Lower leg skin (tissue), 4 donors: ENCODE results near the gene CD47. TPM values are rescaled to one million over a fixed set of nuclear protein-coding genes. Genes with fewer than 3 reads are reported as not detected.

ENCODE experiments used
- DNase-seq, 2 donors: peaks; one replicate each; pipeline ENCODE4 v3.0.0-alpha.2; 2019; ENCODE audit warnings: low spot score in 2 of 2
- H3K4me3 ChIP-seq: fragments of 200-600 bp; sonication (generic); 2 replicates; pipeline ENCODE4 v1.5.1; 2017; ENCODE audit warnings: mild to moderate bottlenecking, low read depth; ENCODE audit not compliant: poor library complexity, severe bottlenecking
- POLR2A ChIP-seq, 2 donors: fragments of 450-650 bp; IDR thresholded peaks; one replicate each; pipeline ENCODE4 v1.6.1; 2016 to 2017; ENCODE audit warnings: antibody characterized with exemption in 2 of 2, mild to moderate bottlenecking in 1 of 2, moderate library complexity in 1 of 2
- WGBS, 2 donors: methylation state at CpG; one replicate each; pipeline ENCODE4 v1.1.5; 2018; 5-methylcytosine and 5-hydroxymethylcytosine counted together
- intact Hi-C: fragments of 100-400 bp; cut with DNase I; formaldehyde crosslinking; loops from one replicate; pipeline ENCODE4 v1.15.0; 2023; ENCODE audit warnings: low total_unique reads
- total RNA-seq, 4 donors: library from RNA; depleted of rRNA; stranded (reverse); fragments of >200 nt; gene quantifications; one replicate each; pipeline ENCODE4 v1.1.0, GENCODE V29; 2016
- TF ChIP-seq, protein P1 (sequence below), 3 donors: fragments of 450-650 bp; IDR thresholded peaks; one replicate each; pipeline ENCODE4 v1.5.1; 2016; ENCODE audit warnings: antibody characterized with exemption in 3 of 3, mild to moderate bottlenecking in 3 of 3, moderate library complexity in 2 of 3

Gene CD47
- total RNA-seq, 4 donors from 2014 or later = 42.7 to 58.2 (median 49.5) TPM

- peak in 1 of 2 donors; percentile 31 for DNase-seq
- WGBS, 2 donors = 94 to 95% methylated on average over 2 of the region's 2 CpGs
- no peak overlapping the region for H3K4me3 ChIP-seq
- no peak for TF ChIP-seq POLR2A (IDR thresholded peaks at IDR 0.05)
- TF ChIP-seq, protein P1, sequence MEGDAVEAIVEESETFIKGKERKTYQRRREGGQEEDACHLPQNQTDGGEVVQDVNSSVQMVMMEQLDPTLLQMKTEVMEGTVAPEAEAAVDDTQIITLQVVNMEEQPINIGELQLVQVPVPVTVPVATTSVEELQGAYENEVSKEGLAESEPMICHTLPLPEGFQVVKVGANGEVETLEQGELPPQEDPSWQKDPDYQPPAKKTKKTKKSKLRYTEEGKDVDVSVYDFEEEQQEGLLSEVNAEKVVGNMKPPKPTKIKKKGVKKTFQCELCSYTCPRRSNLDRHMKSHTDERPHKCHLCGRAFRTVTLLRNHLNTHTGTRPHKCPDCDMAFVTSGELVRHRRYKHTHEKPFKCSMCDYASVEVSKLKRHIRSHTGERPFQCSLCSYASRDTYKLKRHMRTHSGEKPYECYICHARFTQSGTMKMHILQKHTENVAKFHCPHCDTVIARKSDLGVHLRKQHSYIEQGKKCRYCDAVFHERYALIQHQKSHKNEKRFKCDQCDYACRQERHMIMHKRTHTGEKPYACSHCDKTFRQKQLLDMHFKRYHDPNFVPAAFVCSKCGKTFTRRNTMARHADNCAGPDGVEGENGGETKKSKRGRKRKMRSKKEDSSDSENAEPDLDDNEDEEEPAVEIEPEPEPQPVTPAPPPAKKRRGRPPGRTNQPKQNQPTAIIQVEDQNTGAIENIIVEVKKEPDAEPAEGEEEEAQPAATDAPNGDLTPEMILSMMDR (IDR thresholded peaks at IDR 0.05) = no peak
- intact Hi-C loops = no loop called here
Observed at GRCh38 chr3:108014943-108015342, 75.9 kb downstream of the CD47 start.

- 90 to 92% methylated on average over 8 of the region's 8 CpGs for WGBS, 2 donors
- DNase-seq = peak in 1 of 2 donors; percentile 28
- intact Hi-C loops = no loop called here
- TF ChIP-seq POLR2A (IDR thresholded peaks at IDR 0.05) = no peak
- TF ChIP-seq, protein P1 (IDR thresholded peaks at IDR 0.05) = no peak
- no peak overlapping the region for H3K4me3 ChIP-seq
Observed at GRCh38 chr3:108013141-108014055, 77.4 kb downstream of the CD47 start.

GRCh38 chr3:108012304-108012703 lies 78.5 kb downstream of the CD47 start:
- 91 to 94% methylated on average over 8 of the region's 8 CpGs for WGBS, 2 donors
- DNase-seq = no peak
- intact Hi-C loops = no loop called here
- no peak for TF ChIP-seq POLR2A (IDR thresholded peaks at IDR 0.05)
- TF ChIP-seq, protein P1 (IDR thresholded peaks at IDR 0.05) = no peak
- H3K4me3 ChIP-seq = no peak overlapping the region

DNA sequence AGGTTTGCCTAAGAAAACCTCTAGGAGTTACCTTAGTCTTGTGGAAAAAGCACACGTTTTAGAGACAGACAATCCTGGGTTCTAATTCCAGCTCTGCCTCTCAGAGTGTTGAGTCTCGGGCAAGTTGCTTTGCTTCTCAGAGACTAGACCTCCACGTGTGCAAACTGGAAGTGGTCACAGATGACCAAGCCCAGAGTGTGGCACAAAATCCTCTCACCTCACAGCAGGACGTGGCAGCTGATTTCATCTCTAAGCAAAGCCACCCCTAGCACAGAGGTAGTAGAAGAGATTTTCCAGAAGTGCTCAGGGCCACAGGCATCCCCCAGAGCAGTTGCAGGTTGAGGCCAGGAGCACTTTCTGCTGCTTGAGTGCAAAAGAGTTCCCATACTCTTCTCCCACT lies 79.2 kb downstream of the CD47 start:
- peak in 1 of 2 donors; percentile 60 for DNase-seq
- WGBS, 2 donors = 82 to 90% methylated on average over 4 of the region's 4 CpGs
- TF ChIP-seq POLR2A (IDR thresholded peaks at IDR 0.05) = no peak
- TF ChIP-seq, protein P1 (IDR thresholded peaks at IDR 0.05) = no peak
- H3K4me3 ChIP-seq = no peak overlapping the region
- intact Hi-C loops = no loop called here

- no peak for TF ChIP-seq POLR2A (IDR thresholded peaks at IDR 0.05)
- 80% methylated on average over 3 of the region's 3 CpGs for WGBS, 2 donors
- peak in 1 of 2 donors; percentile 60 for DNase-seq
- H3K4me3 ChIP-seq = no peak overlapping the region
- intact Hi-C loops = no loop called here
Observed at GRCh38 chr3:108008931-108009639, 81.7 kb downstream of the CD47 start.

DNA sequence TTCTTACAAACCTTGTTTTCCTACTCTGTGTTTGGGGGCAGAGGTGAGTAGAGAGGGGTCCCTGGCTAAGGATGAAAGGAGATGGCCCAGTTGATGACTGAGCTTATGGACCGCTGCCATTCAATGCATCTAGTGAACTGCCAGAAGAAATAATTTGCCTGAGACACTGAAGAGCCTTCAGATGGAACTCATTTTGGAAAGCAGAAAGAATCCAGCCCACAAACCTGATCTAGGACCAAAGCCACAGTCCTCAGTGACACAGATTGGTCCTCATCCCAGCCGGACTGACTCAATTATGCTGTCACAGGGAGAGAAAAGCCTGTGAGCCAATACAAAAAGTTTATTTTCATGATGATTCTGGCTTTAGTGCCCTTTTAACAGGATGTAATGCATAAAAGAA lies 82.7 kb downstream of the CD47 start:
- no peak for DNase-seq
- intact Hi-C loops = no loop called here
- TF ChIP-seq POLR2A (IDR thresholded peaks at IDR 0.05) = no peak
- TF ChIP-seq, protein P1 (IDR thresholded peaks at IDR 0.05) = no peak
- H3K4me3 ChIP-seq = no peak overlapping the region
- WGBS, 2 donors = 46 to 69% methylated on average over 2 of the region's 2 CpGs
